HepG2 (cell line): Measurements from ENCODE around the gene HLF. TPM values are rescaled to one million over a fixed set of nuclear protein-coding genes. Genes with fewer than 3 reads are reported as not detected.

Source experiments
- AKAP8 ChIP-seq: sonication (generic); formaldehyde crosslinking; IDR thresholded peaks from 2 replicates; pipeline ENCODE4 v1.5.1; 2020; ENCODE audit warnings: mild to moderate bottlenecking, missing genetic modification reagents
- ARNT ChIP-seq: fragments of 450-650 bp; IDR thresholded peaks from 2 replicates; pipeline ENCODE4 v1.6.1; 2017
- ATF7-NPFF ChIP-seq: sonication (generic); formaldehyde crosslinking; IDR thresholded peaks from 2 replicates; pipeline ENCODE4 v1.8.1; 2023; ENCODE audit warnings: mild to moderate bottlenecking, low read depth, missing genetic modification reagents, moderate library complexity
- CCDC6 ChIP-seq: sonication (generic); formaldehyde crosslinking; IDR thresholded peaks from 2 replicates; pipeline ENCODE4 v1.8.1; 2022; ENCODE audit warnings: mild to moderate bottlenecking, missing genetic modification reagents, moderate library complexity
- CHCHD3 ChIP-seq: sonication (generic); formaldehyde crosslinking; IDR thresholded peaks from 2 replicates; pipeline ENCODE4 v1.8.0; 2022; ENCODE audit warnings: mild to moderate bottlenecking, missing genetic modification reagents, moderate library complexity
- SAP130 ChIP-seq: IDR thresholded peaks from 2 replicates; pipeline ENCODE4 v1.6.1; 2016; ENCODE audit warnings: low read depth
- SRY ChIP-seq: sonication (generic); formaldehyde crosslinking; IDR thresholded peaks from 2 replicates; pipeline ENCODE4 v1.8.0; 2022; ENCODE audit warnings: mild to moderate bottlenecking, missing genetic modification reagents
- TARDBP ChIP-seq: sonication (generic); formaldehyde crosslinking; IDR thresholded peaks from 2 replicates; pipeline ENCODE4 v1.8.0; 2022; ENCODE audit warnings: mild to moderate bottlenecking, missing genetic modification reagents
- ZBTB42 ChIP-seq: sonication (generic); formaldehyde crosslinking; IDR thresholded peaks from 2 replicates; pipeline ENCODE4 v1.5.0; 2020; ENCODE audit warnings: mild to moderate bottlenecking, missing genetic modification reagents
- ZFP37 ChIP-seq: sonication (generic); formaldehyde crosslinking; IDR thresholded peaks from 2 replicates; pipeline ENCODE4 v1.4.0; 2020; ENCODE audit warnings: missing genetic modification reagents, borderline replicate concordance
- ZNF121 ChIP-seq: sonication (generic); formaldehyde crosslinking; IDR thresholded peaks from 2 replicates; pipeline ENCODE4 v1.5.0; 2020; ENCODE audit warnings: mild to moderate bottlenecking, missing genetic modification reagents
- ZNF274 ChIP-seq: sonication (generic); formaldehyde crosslinking; IDR thresholded peaks from 2 replicates; pipeline ENCODE4 v1.5.1; 2020; ENCODE audit warnings: mild to moderate bottlenecking, missing genetic modification reagents
- ZNF337 ChIP-seq: sonication (generic); formaldehyde crosslinking; IDR thresholded peaks from 2 replicates; pipeline ENCODE4 v1.5.1; 2020; ENCODE audit warnings: missing genetic modification reagents, low read depth, mild to moderate bottlenecking, borderline replicate concordance
- ZNF367 ChIP-seq: sonication (generic); formaldehyde crosslinking; IDR thresholded peaks from 2 replicates; pipeline ENCODE4 v1.4.0; 2020; ENCODE audit warnings: missing genetic modification reagents, borderline replicate concordance
- ZNF709 ChIP-seq: sonication (generic); formaldehyde crosslinking; IDR thresholded peaks from 2 replicates; pipeline ENCODE4 v1.5.0; 2020; ENCODE audit warnings: mild to moderate bottlenecking, missing genetic modification reagents
- ZNF749 ChIP-seq: sonication (generic); formaldehyde crosslinking; IDR thresholded peaks from 2 replicates; pipeline ENCODE4 v1.8.0; 2022; ENCODE audit warnings: mild to moderate bottlenecking, missing genetic modification reagents, moderate library complexity, borderline replicate concordance
- ZNF83 ChIP-seq: sonication (generic); formaldehyde crosslinking; IDR thresholded peaks from 2 replicates; pipeline ENCODE4 v1.4.0; 2020; ENCODE audit warnings: missing genetic modification reagents, mild to moderate bottlenecking, borderline replicate concordance
- ZNF878 ChIP-seq: sonication (generic); formaldehyde crosslinking; IDR thresholded peaks from 2 replicates; pipeline ENCODE4 v1.8.1; 2023; ENCODE audit warnings: mild to moderate bottlenecking, missing genetic modification reagents, moderate library complexity
- polyA plus RNA-seq, 8 experiments: library from polyadenylated mRNA; depleted of rRNA in 3 of 8; stranded (reverse) in 7 of 8; unstranded in 1 of 8; fragments of >200 nt; fragmentation: Illumina TruSeq in 4 of 8; extraction: Trizol in 4 of 8; gene quantifications; 2 replicates each; pipeline versions ENCODE4 v1.2.1 to v1.2.3, GENCODE V29; 2011 to 2016; ENCODE audit warnings: low read depth in 4 of 8, missing spikeins in 1 of 8, mixed read lengths in 1 of 8; ENCODE audit not compliant: insufficient read depth in 1 of 8
- total RNA-seq, 5 experiments: library from RNA; depleted of rRNA; stranded (reverse); fragments of >200 nt; fragmentation: Illumina TruSeq; extraction: Trizol; gene quantifications; 2 replicates each; pipeline ENCODE4 v1.2.3, GENCODE V29; 2016; ENCODE audit warnings: low read depth in 1 of 5
- TF ChIP-seq, protein P1 (sequence below), 2 experiments: IDR thresholded peaks; 2 replicates each; pipeline ENCODE4 v1.6.1; 2011 to 2012; ENCODE audit warnings: low read length in 2 of 2, borderline replicate concordance in 1 of 2, low read depth in 1 of 2, mild to moderate bottlenecking in 1 of 2, moderate library complexity in 1 of 2
- TF ChIP-seq, protein P2 (sequence below): sonication (generic); formaldehyde crosslinking; IDR thresholded peaks from 2 replicates; pipeline ENCODE4 v1.5.0; 2020; ENCODE audit warnings: mild to moderate bottlenecking, missing genetic modification reagents
- TF ChIP-seq, protein P3 (sequence below): sonication (generic); formaldehyde crosslinking; IDR thresholded peaks from 2 replicates; pipeline ENCODE4 v1.4.0; 2020; ENCODE audit warnings: missing genetic modification reagents

Gene HLF
- total and polyA plus RNA-seq, 2 of the 13 experiments (the other 11 are each of a cell fraction or from before 2014, with no cell fraction given), result 202 to 346 TPM

DNA sequence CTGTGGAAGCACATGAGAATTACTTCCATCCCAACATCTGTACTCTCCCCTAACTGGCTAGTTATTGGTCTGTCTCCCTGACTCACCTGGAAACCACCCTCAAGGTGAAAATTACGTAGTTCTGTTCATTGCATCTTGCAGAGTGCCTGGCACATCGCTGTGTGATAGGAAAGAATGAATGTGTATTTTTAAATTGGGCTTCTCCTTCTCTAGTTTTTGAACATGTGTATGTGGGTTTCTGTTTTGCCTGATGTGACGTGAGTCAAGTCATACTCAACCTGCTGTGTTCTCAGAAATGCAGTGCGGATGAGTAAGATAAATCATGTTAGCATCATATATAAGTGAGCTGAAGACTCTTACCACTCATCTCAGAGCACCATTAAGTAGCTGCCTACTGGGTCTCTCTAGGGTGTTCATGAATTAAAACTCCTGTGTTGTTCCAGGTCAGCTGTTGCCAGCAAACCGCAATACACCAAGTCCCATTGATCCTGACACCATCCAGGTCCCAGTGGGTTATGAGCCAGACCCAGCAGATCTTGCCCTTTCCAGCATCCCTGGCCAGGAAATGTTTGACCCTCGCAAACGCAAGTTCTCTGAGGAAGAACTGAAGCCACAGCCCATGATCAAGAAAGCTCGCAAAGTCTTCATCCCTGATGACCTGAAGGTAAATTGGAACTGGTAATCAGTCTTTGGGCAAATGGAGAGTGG is 50.2 kb downstream of the HLF start (continued):
- TF ChIP-seq, protein P1, sequence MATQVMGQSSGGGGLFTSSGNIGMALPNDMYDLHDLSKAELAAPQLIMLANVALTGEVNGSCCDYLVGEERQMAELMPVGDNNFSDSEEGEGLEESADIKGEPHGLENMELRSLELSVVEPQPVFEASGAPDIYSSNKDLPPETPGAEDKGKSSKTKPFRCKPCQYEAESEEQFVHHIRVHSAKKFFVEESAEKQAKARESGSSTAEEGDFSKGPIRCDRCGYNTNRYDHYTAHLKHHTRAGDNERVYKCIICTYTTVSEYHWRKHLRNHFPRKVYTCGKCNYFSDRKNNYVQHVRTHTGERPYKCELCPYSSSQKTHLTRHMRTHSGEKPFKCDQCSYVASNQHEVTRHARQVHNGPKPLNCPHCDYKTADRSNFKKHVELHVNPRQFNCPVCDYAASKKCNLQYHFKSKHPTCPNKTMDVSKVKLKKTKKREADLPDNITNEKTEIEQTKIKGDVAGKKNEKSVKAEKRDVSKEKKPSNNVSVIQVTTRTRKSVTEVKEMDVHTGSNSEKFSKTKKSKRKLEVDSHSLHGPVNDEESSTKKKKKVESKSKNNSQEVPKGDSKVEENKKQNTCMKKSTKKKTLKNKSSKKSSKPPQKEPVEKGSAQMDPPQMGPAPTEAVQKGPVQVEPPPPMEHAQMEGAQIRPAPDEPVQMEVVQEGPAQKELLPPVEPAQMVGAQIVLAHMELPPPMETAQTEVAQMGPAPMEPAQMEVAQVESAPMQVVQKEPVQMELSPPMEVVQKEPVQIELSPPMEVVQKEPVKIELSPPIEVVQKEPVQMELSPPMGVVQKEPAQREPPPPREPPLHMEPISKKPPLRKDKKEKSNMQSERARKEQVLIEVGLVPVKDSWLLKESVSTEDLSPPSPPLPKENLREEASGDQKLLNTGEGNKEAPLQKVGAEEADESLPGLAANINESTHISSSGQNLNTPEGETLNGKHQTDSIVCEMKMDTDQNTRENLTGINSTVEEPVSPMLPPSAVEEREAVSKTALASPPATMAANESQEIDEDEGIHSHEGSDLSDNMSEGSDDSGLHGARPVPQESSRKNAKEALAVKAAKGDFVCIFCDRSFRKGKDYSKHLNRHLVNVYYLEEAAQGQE (IDR thresholded peaks at IDR 0.05; ENCODE audit: borderline replicate concordance in 1 of 2, low read depth in 1 of 2, low read length in 2 of 2), result no peak
- no peak for TF ChIP-seq ZNF337
- TF ChIP-seq ZNF367 (CRISPR knock-in tag), result no peak
- TF ChIP-seq ZFP37 (CRISPR knock-in tag), result 0 out of 2 replicates have a peak, but pooled peaks have one; percentile 19
- no peak for TF ChIP-seq SAP130
- TF ChIP-seq, protein P2, sequence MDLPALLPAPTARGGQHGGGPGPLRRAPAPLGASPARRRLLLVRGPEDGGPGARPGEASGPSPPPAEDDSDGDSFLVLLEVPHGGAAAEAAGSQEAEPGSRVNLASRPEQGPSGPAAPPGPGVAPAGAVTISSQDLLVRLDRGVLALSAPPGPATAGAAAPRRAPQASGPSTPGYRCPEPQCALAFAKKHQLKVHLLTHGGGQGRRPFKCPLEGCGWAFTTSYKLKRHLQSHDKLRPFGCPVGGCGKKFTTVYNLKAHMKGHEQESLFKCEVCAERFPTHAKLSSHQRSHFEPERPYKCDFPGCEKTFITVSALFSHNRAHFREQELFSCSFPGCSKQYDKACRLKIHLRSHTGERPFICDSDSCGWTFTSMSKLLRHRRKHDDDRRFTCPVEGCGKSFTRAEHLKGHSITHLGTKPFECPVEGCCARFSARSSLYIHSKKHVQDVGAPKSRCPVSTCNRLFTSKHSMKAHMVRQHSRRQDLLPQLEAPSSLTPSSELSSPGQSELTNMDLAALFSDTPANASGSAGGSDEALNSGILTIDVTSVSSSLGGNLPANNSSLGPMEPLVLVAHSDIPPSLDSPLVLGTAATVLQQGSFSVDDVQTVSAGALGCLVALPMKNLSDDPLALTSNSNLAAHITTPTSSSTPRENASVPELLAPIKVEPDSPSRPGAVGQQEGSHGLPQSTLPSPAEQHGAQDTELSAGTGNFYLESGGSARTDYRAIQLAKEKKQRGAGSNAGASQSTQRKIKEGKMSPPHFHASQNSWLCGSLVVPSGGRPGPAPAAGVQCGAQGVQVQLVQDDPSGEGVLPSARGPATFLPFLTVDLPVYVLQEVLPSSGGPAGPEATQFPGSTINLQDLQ, result no peak
- TF ChIP-seq ARNT, result no peak
- TF ChIP-seq ZBTB42 (CRISPR knock-in tag), result no peak
- no peak for TF ChIP-seq SRY (CRISPR knock-in tag)
- TF ChIP-seq CHCHD3 (CRISPR knock-in tag), result no peak
- TF ChIP-seq ZNF83 (CRISPR knock-in tag), result no peak
- TF ChIP-seq ZNF709 (CRISPR knock-in tag), result no peak
- 0 out of 2 replicates have a peak, but pooled peaks have one; percentile 40 for TF ChIP-seq AKAP8 (CRISPR knock-in tag)
- TF ChIP-seq ZNF749 (CRISPR knock-in tag), result no peak
- TF ChIP-seq ZNF121 (CRISPR knock-in tag), result no peak
- 0 out of 2 replicates have a peak, but pooled peaks have one; percentile 59 for TF ChIP-seq CCDC6
- TF ChIP-seq ZNF274 (CRISPR knock-in tag), result no peak
- TF ChIP-seq ATF7-NPFF (CRISPR knock-in tag), result no peak
- TF ChIP-seq, protein P3, sequence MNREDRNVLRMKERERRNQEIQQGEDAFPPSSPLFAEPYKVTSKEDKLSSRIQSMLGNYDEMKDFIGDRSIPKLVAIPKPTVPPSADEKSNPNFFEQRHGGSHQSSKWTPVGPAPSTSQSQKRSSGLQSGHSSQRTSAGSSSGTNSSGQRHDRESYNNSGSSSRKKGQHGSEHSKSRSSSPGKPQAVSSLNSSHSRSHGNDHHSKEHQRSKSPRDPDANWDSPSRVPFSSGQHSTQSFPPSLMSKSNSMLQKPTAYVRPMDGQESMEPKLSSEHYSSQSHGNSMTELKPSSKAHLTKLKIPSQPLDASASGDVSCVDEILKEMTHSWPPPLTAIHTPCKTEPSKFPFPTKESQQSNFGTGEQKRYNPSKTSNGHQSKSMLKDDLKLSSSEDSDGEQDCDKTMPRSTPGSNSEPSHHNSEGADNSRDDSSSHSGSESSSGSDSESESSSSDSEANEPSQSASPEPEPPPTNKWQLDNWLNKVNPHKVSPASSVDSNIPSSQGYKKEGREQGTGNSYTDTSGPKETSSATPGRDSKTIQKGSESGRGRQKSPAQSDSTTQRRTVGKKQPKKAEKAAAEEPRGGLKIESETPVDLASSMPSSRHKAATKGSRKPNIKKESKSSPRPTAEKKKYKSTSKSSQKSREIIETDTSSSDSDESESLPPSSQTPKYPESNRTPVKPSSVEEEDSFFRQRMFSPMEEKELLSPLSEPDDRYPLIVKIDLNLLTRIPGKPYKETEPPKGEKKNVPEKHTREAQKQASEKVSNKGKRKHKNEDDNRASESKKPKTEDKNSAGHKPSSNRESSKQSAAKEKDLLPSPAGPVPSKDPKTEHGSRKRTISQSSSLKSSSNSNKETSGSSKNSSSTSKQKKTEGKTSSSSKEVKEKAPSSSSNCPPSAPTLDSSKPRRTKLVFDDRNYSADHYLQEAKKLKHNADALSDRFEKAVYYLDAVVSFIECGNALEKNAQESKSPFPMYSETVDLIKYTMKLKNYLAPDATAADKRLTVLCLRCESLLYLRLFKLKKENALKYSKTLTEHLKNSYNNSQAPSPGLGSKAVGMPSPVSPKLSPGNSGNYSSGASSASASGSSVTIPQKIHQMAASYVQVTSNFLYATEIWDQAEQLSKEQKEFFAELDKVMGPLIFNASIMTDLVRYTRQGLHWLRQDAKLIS (CRISPR knock-in tag), result no peak
- no peak for TF ChIP-seq TARDBP (CRISPR knock-in tag)
- no peak for TF ChIP-seq ZNF878 (CRISPR knock-in tag)
